GM10248 (cell line): ENCODE data around the gene DAGLB.
"Not testable (repeated sequence)": the region's sequence is repeated elsewhere in the genome, so short reads cannot be mapped to it uniquely, and the experiment has no call there.

Experiments
- CTCF ChIA-PET: fragments of 300-600 bp; sonication (Branson Sonifier 250); formaldehyde crosslinking; extraction: SDS; loops from one replicate; lab custom pipeline; 2021; ENCODE audit warnings: antibody characterized with exemption; lab: Yijun Ruan, JAX
- POLR2A ChIA-PET: fragments of 350-650 bp; sonication (Branson Sonifier 250); formaldehyde crosslinking; extraction: SDS; loops from one replicate; lab custom pipeline; 2020; ENCODE audit warnings: antibody characterized with exemption; lab: Yijun Ruan, JAX
- DNase-seq: peaks from one replicate; pipeline ENCODE4 v3.0.0; 2012; ENCODE audit errors: extremely low spot score
- TF ChIP-seq, protein P1 (sequence below): IDR thresholded peaks from 2 replicates; pipeline ENCODE4 v1.5.1; 2012; ENCODE audit warnings: mild to moderate bottlenecking, low read depth; ENCODE audit errors: extremely low read depth, missing control alignments, control extremely low read depth

The DAGLB gene

DNA sequence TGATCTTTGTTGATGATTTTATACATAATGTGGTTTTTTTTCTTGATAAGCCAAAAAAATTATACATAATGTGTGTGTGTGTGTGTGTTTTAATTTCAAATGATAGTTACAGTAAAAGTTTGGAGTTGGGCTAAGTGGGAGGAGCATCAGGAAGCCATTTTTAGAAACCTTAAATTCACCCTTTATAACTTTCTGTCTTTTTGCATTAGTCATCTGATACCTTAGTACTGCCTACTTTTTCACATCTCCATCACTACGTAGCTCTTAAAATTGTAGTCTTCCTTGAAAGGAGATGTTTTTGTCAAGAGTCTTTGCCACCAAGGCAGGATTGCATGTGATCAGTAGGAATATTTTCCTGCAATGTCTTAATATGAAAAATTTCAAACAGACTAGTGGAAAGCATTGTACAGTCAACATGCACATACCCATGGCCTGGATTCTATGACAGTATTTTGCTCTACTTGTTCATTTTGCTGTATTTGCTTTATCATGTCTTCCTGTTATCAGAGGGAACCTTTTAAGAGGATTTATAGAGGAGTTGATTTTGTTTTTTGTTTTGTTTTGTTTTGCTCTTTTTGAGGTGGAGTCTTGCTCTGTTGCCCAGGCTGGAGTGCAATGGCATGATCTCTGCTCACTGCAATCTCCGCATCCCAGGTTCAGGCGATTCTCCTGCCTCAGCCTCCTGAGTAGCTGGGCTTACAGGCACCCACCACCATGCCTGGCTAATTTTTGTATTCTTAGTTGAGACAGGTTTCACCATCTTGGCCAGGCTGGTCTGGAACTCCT, 67.3 kb downstream of the DAGLB start:
- TF ChIP-seq, protein P1, sequence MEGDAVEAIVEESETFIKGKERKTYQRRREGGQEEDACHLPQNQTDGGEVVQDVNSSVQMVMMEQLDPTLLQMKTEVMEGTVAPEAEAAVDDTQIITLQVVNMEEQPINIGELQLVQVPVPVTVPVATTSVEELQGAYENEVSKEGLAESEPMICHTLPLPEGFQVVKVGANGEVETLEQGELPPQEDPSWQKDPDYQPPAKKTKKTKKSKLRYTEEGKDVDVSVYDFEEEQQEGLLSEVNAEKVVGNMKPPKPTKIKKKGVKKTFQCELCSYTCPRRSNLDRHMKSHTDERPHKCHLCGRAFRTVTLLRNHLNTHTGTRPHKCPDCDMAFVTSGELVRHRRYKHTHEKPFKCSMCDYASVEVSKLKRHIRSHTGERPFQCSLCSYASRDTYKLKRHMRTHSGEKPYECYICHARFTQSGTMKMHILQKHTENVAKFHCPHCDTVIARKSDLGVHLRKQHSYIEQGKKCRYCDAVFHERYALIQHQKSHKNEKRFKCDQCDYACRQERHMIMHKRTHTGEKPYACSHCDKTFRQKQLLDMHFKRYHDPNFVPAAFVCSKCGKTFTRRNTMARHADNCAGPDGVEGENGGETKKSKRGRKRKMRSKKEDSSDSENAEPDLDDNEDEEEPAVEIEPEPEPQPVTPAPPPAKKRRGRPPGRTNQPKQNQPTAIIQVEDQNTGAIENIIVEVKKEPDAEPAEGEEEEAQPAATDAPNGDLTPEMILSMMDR, result no peak
- POLR2A ChIA-PET, result no interaction called here
- CTCF ChIA-PET, result interaction anchor here (1.3 to 1.5 kb wide), 2 partner anchors 19 to 22 kb away, joined by 3 to 4 read pairs; no protein-coding TSS in a partner anchor
- no peak for DNase-seq

DNA sequence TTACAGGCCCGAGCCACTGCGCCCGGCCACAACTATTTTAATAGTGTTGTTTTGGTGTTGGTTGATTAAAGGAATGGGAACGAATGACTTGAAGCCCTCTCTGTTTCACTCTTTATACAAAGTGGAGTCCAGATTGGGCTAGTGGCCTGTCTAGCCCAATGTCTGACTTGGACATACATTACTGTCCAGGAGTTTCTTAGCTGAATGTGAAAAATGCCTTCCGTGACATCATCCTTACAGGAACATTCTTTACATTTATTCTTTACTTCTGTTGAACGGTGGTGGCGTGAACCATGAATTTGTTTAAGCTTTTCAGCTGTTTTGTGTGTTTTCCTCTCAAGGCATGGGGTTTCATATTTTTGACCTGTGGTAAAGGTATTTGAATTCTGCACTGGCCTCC, 67.9 kb downstream of the DAGLB start:
- DNase-seq, result no peak
- POLR2A ChIA-PET, result no interaction called here
- CTCF ChIA-PET, result no interaction called here
- TF ChIP-seq, protein P1, result no peak

DNA sequence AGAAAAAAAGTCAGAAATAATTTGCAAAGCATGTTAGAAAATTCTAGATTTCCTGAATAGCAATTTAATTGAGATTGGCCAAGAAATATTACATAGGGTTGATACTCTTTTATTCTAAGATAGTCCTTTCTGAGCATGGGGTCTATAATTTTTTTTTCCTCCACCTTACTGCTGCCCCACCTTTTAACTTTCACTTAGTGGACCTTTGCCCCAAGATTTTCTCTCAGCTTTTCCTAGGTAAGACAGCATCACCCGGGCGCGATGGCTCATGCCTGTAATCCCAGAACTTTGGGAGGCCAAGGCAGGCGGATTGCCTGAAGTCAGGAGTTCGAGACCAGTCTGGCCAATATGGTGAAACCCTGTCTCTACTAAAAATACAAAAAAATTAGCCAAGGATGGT, 69.2 kb downstream of the DAGLB start:
- CTCF ChIA-PET, DNase-seq: not testable (repeated sequence)
- POLR2A ChIA-PET, result interaction anchor here (0.6 to 0.7 kb wide), 3 partner anchors 13 to 523 kb away, joined by 3 to 4 read pairs (median 3); no protein-coding TSS in a partner anchor

DNA sequence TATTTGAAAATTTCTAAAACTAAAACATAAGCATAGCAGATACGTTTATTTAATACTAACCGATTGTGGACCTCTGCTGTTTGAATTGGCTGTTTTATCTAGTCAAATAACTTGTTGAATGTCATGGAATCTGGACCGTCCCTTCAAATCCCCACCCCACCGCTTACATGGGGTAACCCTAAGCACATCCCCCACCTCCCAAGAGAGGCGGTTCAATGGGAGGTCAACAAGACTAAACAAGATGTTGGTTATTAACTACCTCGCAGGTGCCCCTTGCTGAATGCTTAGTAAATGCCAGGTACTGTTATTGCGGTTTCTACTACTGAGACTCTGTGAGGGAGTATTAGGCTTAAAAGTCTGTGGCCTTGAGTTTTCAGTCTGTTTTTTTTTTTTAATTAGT, 70.9 kb downstream of the DAGLB start:
- ChIA-PET CTCF (interaction anchor here (1.7 kb wide), 1 partner anchor 10 kb away, joined by 5 read pairs; no protein-coding TSS in a partner anchor), POLR2A (no interaction called here)
- TF ChIP-seq, protein P1, result no peak
- DNase-seq, result no peak

DNA sequence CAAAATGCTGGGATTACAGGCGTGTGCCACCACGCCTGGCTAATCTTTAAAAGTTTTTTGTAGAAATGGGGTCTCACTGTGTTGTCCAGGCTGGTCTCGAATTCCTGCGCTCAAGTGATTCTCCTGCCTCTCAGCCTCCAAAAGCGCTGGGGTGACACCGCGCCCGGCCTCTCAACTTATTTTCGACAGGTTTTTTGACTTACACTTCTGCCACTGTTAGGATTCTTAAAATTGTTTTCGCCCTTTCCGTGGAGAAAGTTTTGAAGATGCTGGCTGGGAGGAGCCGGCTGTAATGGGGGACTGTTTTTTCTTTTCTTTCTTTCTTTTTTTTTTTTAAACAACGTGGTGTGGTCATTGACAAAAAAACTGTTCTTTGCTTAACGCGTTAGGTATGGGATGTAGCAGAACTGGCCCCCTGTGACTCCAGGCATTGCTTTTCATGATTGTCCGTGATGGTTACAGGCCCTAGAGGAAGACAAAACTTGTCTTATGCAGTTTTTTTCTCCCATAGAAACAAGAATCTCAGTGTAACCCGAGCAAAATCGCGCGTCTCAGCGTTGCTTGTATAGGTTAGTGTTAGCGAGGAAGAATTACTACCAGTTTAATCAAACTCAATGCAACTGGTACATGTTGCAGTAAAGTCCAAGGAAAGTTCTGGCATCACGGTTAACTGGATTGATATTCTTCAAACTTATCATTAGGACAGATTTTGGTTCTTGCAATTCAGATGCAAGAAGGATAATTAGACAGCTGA, 72.2 kb downstream of the DAGLB start:
- ChIA-PET POLR2A (interaction anchor here (0.6 kb wide), 1 partner anchor 48 kb away, joined by 4 read pairs; no protein-coding TSS in a partner anchor), CTCF (no interaction called here)
- TF ChIP-seq, protein P1, result no peak
- DNase-seq, result no peak

DNA sequence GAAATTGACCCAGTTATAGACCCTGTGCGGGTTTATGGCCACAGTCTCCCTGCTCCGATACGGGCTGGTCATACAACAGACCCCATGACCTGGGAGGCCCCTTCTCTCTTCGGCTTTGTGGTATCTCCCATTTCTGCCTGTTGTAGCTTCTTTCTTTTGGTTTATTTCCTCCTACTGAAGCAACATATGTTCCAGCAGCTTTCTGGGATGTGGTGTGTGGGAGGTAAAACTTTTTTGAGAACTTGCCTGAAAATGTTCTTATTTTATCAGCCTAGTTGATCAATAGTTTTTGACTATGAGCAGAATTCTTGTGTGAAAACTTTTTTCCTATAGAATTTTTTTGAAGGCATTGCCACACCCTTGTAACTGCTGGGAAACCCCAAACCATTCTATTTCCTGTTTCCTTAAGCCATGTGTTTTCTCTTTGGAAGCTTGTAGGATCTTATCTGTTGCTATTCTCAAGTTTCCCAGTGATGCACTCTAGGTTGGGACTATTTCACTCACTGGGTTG, 80.0 kb downstream of the DAGLB start:
- TF ChIP-seq, protein P1, result no peak
- ChIA-PET CTCF (interaction anchor here (1.2 kb wide), 1 partner anchor 29 kb away, joined by 4 read pairs; no protein-coding TSS in a partner anchor), POLR2A (no interaction called here)
- no peak for DNase-seq
